GM13977 (cell line): Measurements from ENCODE around the gene SOCS1.

Experiments used
- DNase-seq: peaks from one replicate; pipeline ENCODE4 v3.0.0; 2012; ENCODE audit warnings: low spot score
- CTCF ChIP-seq: IDR thresholded peaks from 2 replicates; pipeline ENCODE4 v1.5.1; 2012; ENCODE audit warnings: mild to moderate bottlenecking, control low read depth; ENCODE audit not compliant: insufficient read depth; ENCODE audit errors: extremely low read depth, missing control alignments
- in situ Hi-C: fragments of 300-500 bp; cut with MboI; formaldehyde crosslinking; loops from one replicate; pipeline ENCODE4 v1.12.0; 2022; ENCODE audit warnings: low sequenced_read_pairs, low pct_unique_long_range_greater_than_20kb, mixed read lengths, inconsistent platforms; ENCODE audit not compliant: unreplicated experiment

SOCS1 gene

GRCh38 chr16:11213799-11214198 lies 42.2 kb downstream of the SOCS1 start:
- DNase-seq: no peak
- TF ChIP-seq CTCF: no peak
- in situ Hi-C loops: no loop called here

GRCh38 chr16:11213373-11213772 lies 42.6 kb downstream of the SOCS1 start:
- in situ Hi-C loops: no loop called here
- no peak for TF ChIP-seq CTCF
- no peak for DNase-seq

- in situ Hi-C loops: no loop called here
- no peak for TF ChIP-seq CTCF
- no peak for DNase-seq
Observed at GRCh38 chr16:11212798-11213196, 43.2 kb downstream of the SOCS1 start.

- in situ Hi-C loops: no loop called here
- no peak for DNase-seq
- TF ChIP-seq CTCF: no peak
Observed at GRCh38 chr16:11211977-11212797, 43.8 kb downstream of the SOCS1 start.

GRCh38 chr16:11211061-11211976 lies 44.7 kb downstream of the SOCS1 start:
- no peak for DNase-seq
- TF ChIP-seq CTCF: no peak
- in situ Hi-C loops: no loop called here

- no peak for TF ChIP-seq CTCF
- no peak for DNase-seq
- in situ Hi-C loops: no loop called here
Observed at GRCh38 chr16:11210260-11210659, 45.7 kb downstream of the SOCS1 start.
